Psoas muscle (tissue), 8 donors: ENCODE measurements around the gene TMPRSS9. TPM values are rescaled to one million over a fixed set of nuclear protein-coding genes. Genes with fewer than 3 reads are reported as not detected.

ENCODE experiments used
- ATAC-seq, 4 donors: fragments of 200-7000 bp; cut with Tn5 transposase; one replicate each; pipeline ENCODE4 v1.9.1; 2020; ENCODE audit warnings: moderate library complexity in 3 of 4, mild to moderate bottlenecking in 2 of 4
- DNase-seq, 2 donors: peaks; one replicate each; pipeline ENCODE4 v3.0.0-alpha.2; 2020
- H3K27ac ChIP-seq: fragments of 200-600 bp; one replicate; pipeline ENCODE4 v1.8.0; 2022
- H3K27me3 ChIP-seq, 3 donors: fragments of 200-600 bp in 1 of 3; one replicate each; pipeline versions ENCODE4 v1.6.1 to v1.8.0; 2013 to 2022; ENCODE audit warnings: low read length in 2 of 3, mild to moderate bottlenecking in 2 of 3, moderate library complexity in 1 of 3; ENCODE audit not compliant: insufficient read depth in 3 of 3
- H3K36me3 ChIP-seq, 2 donors: fragments of 200-600 bp in 1 of 2; one replicate each; pipeline versions ENCODE4 v1.6.1 to v1.8.0; 2013 to 2022; ENCODE audit warnings: low read depth in 1 of 2, mild to moderate bottlenecking in 1 of 2, moderate library complexity in 1 of 2; ENCODE audit not compliant: insufficient read depth in 1 of 2
- H3K4me1 ChIP-seq: fragments of 200-600 bp; one replicate; pipeline ENCODE4 v1.8.0; 2022
- H3K4me3 ChIP-seq: fragments of 200-600 bp; one replicate; pipeline ENCODE4 v1.8.0; 2022; ENCODE audit warnings: mild to moderate bottlenecking
- H3K9me3 ChIP-seq: fragments of 200-600 bp; one replicate; pipeline ENCODE4 v1.8.0; 2022
- CTCF ChIP-seq: fragments of 200-600 bp; IDR thresholded peaks from one replicate; pipeline ENCODE4 v1.8.0; 2022; ENCODE audit warnings: antibody characterized with exemption
- WGBS, 3 donors: extraction: QIAGEN DNeasy Blood & Tissue Kit; methylation state at CpG; one replicate each; pipeline versions ENCODE4 v1.1.6 to v1.1.7; 2013; 5-methylcytosine and 5-hydroxymethylcytosine counted together
- intact Hi-C, 2 donors: fragments of 100-400 bp; cut with DNase I; formaldehyde crosslinking; loops; one replicate each; pipeline versions ENCODE4 v1.11.0 to v1.14.2; 2022
- long read RNA-seq, 2 donors: library from polyadenylated mRNA; unstranded; transcript quantifications; one replicate each; pipeline ENCODE4 v2.0.0, GENCODE V29; 2021
- polyA plus RNA-seq, 3 donors: library from polyadenylated mRNA; stranded (reverse); fragments of 200-250 nt; gene quantifications; one replicate each; pipeline ENCODE4 v1.2.3, GENCODE V29; 2013
- total RNA-seq, 4 donors: library from RNA; stranded (reverse); fragmentation: NEBNext Ultra II Directional in 2 of 4; extraction: Animal tissue kit (Norgen Biotek cat#: 25700) in 2 of 4; gene quantifications; one replicate each; pipeline versions ENCODE4 v1.2.1 to v1.2.4, GENCODE V29; 2021 to 2023
- donor health status: healthy with polysubstance abuse.
- donor health status: DM: no; HTN: no; CAD: no; lungs with moderate emphysema.
- donor health status: Bipolar disorder and iron deficiency.
- donor health status: healthy.
- donor health status: DM: yes; HTN: yes; CAD: no.
- donor health status: DM: no; HTN: no; CAD: no.
- donor health status: DM: no; HTN: no; CAD: no.
- donor health status: DM: yes; HTN: yes; CAD: no.

TMPRSS9 gene
- under 1 TPM in 1 of 4 donors, not detected in 3; 0.17 TPM for total RNA-seq
- polyA plus RNA-seq: not detected
- long read RNA-seq, donor 1: 0 reads
- long read RNA-seq, donor 2, partial matches to known transcripts: 0 of 5 reads
- long read RNA-seq, donor 2, other reads (novel, unspliced or antisense): 5 of 5 reads

- intact Hi-C loops: no loop called here
- H3K27me3 ChIP-seq: peaks cover 0 to 28% (median 8%) of the 10 kb centered on the region in 3 donors
- peak in 1 of 4 donors; percentile 13 for ATAC-seq
Measured at GRCh38 chr19:2359992-2360685, at the start of gene TMPRSS9. TSS of gene TMPRSS9 (plus strand) at chr19:2360265. CDS start at chr19:2389786, 29,521 bp downstream.

GRCh38 chr19:2311093-2311492, 49.0 kb upstream of the TMPRSS9 start:
- no peak for TF ChIP-seq CTCF
- H3K27ac ChIP-seq: no peak overlapping the region
- H3K27me3 ChIP-seq: peaks cover 0 to 14% (median 5%) of the 10 kb centered on the region in 3 donors
- no peaks in the 10 kb centered on the region for H3K4me1 ChIP-seq
- peaks cover 3% of the 10 kb centered on the region for H3K9me3 ChIP-seq
- 91 to 98% (median 92%) methylated on average over 4 of the region's 4 CpGs for WGBS, 3 donors
- H3K4me3 ChIP-seq: no peak overlapping the region
- DNase-seq (no peak), ATAC-seq (no peak)
- H3K36me3 ChIP-seq: no peaks in the 10 kb centered on the region
- intact Hi-C loops: loop anchor here in 1 of 2 donors (10.0 kb wide), 1 partner anchor 76 kb away; the partner anchor contains the start of genes PLEKHJ1 and SF3A2

More at GRCh38 chr19:2359992-2360685, at the start of gene TMPRSS9:
- Histone ChIP-seq H3K9me3 (no peaks in the 10 kb centered on the region), H3K36me3 (no peaks in the 10 kb centered on the region), H3K27ac (no peak within 1 kb of the TSS), H3K4me3 (no peak within 1 kb of the TSS), H3K4me1 (peaks cover 9% of the 10 kb centered on the region)
- WGBS, 3 donors: 21 to 28% (median 23%) methylated on average over 29 to 44 of the region's 44 CpGs
- no peak for TF ChIP-seq CTCF
- peak in 1 of 2 donors; percentile 42 for DNase-seq

GRCh38 chr19:2312820-2313501, 47.1 kb upstream of the TMPRSS9 start:
- no peak for TF ChIP-seq CTCF
- H3K36me3 ChIP-seq: no peaks in the 10 kb centered on the region
- intact Hi-C loops: loop anchor here in 1 of 2 donors (10.0 kb wide), 1 partner anchor 78 kb away; the partner anchor contains the start of genes PLEKHJ1 and SF3A2
- no peak overlapping the region for H3K27ac ChIP-seq
- no peak for DNase-seq
- H3K9me3 ChIP-seq: peaks cover 3% of the 10 kb centered on the region
- H3K4me3 ChIP-seq: no peak overlapping the region
- ATAC-seq: no peak
- no peaks in the 10 kb centered on the region for H3K4me1 ChIP-seq
- WGBS, 3 donors: 33 to 37% (median 35%) methylated on average over 26 to 28 of the region's 28 CpGs
- H3K27me3 ChIP-seq: peaks cover 0 to 7% (median 3%) of the 10 kb centered on the region in 3 donors

- no peaks in the 10 kb centered on the region for H3K4me1 ChIP-seq
- no peak overlapping the region for H3K27ac ChIP-seq
- WGBS, 3 donors: 86 to 89% (median 86%) methylated on average over 7 of the region's 7 CpGs
- TF ChIP-seq CTCF: no peak
- no peaks in the 10 kb centered on the region for H3K36me3 ChIP-seq
- H3K9me3 ChIP-seq: peaks cover 3% of the 10 kb centered on the region
- intact Hi-C loops: loop anchor here (5.0 to 10.0 kb wide), 3 partner anchors 38 to 163 kb away; partner anchors contain the start of genes AP3D1 (in 1 of the 2), PLEKHJ1 (in 1 of the 2) and SF3A2 (in 1 of the 2)
- no peak overlapping the region for H3K4me3 ChIP-seq
- peaks cover 0 to 7% (median 0%) of the 10 kb centered on the region in 3 donors for H3K27me3 ChIP-seq
- ATAC-seq (no peak), DNase-seq (no peak)
Measured at GRCh38 chr19:2315121-2315817, 44.8 kb upstream of the TMPRSS9 start.
